Neuronal stem cell (in vitro differentiated cells): Measurements from ENCODE around the gene TRH.
A peak's percentile ranks its signal among the peaks of the same experiment; 100 is the strongest.

Experiments
- DNase-seq: peaks from one replicate; pipeline ENCODE4 v3.0.0-alpha.2; 2013; ENCODE audit warnings: low spot score
- H2AFZ ChIP-seq: one replicate; pipeline ENCODE4 v1.6.1; 2013; ENCODE audit warnings: mild to moderate bottlenecking, low read length, inconsistent platforms
- H2AK5ac ChIP-seq: 2 replicates; pipeline ENCODE4 v1.6.1; 2013; ENCODE audit warnings: low read depth, mild to moderate bottlenecking, inconsistent platforms, low read length, moderate library complexity, mixed read lengths
- H2BK120ac ChIP-seq: 2 replicates; pipeline ENCODE4 v1.6.1; 2013; ENCODE audit warnings: low read depth, mild to moderate bottlenecking, inconsistent platforms, low read length, moderate library complexity, mixed read lengths
- H2BK12ac ChIP-seq: one replicate; pipeline ENCODE4 v1.6.1; 2013; ENCODE audit warnings: low read length, inconsistent platforms
- H2BK15ac ChIP-seq: 2 replicates; pipeline ENCODE4 v1.6.1; 2013; ENCODE audit warnings: mild to moderate bottlenecking, low read length, inconsistent platforms, mixed read lengths
- H2BK5ac ChIP-seq: one replicate; pipeline ENCODE4 v1.6.1; 2013; ENCODE audit warnings: inconsistent platforms, mild to moderate bottlenecking, low read length, moderate library complexity
- H3K14ac ChIP-seq: one replicate; pipeline ENCODE4 v1.6.1; 2013; ENCODE audit warnings: low read length, inconsistent platforms
- H3K18ac ChIP-seq: 2 replicates; pipeline ENCODE4 v1.6.1; 2013; ENCODE audit warnings: low read length, inconsistent platforms
- H3K23ac ChIP-seq: 2 replicates; pipeline ENCODE4 v1.6.1; 2013; ENCODE audit warnings: low read depth, mild to moderate bottlenecking, mixed read lengths, low read length, inconsistent platforms; ENCODE audit not compliant: poor library complexity
- H3K27ac ChIP-seq: replicated peaks from 3 replicates; pipeline ENCODE4 v1.5.1; 2013; ENCODE audit warnings: low read length, inconsistent platforms
- H3K27me3 ChIP-seq, 3 experiments: 2 replicates each; pipeline ENCODE4 v1.6.1; 2013; ENCODE audit warnings: low read length in 3 of 3, mild to moderate bottlenecking in 2 of 3, inconsistent platforms in 1 of 3, low read depth in 1 of 3, mixed read lengths in 1 of 3, moderate library complexity in 1 of 3; ENCODE audit not compliant: control insufficient read depth in 3 of 3, insufficient read depth in 3 of 3
- H3K36me3 ChIP-seq, 2 donors: replicated peaks in 1 of 2; 2 replicates each; pipeline ENCODE4 v1.6.1; 2013; ENCODE audit warnings: low read length in 2 of 2; ENCODE audit not compliant: control insufficient read depth in 2 of 2, insufficient read depth in 2 of 2
- H3K4ac ChIP-seq: 2 replicates; pipeline ENCODE4 v1.6.1; 2013; ENCODE audit warnings: inconsistent platforms, mild to moderate bottlenecking, low read length, moderate library complexity
- H3K4me1 ChIP-seq, 2 donors: 1 replicate in 1 of 2; 2 replicates in 1 of 2; pipeline ENCODE4 v1.6.1; 2013; ENCODE audit warnings: low read length in 2 of 2, low read depth in 1 of 2; ENCODE audit not compliant: control insufficient read depth in 2 of 2, insufficient read depth in 1 of 2
- H3K4me2 ChIP-seq: one replicate; pipeline ENCODE4 v1.6.1; 2013; ENCODE audit warnings: mild to moderate bottlenecking, low read length, inconsistent platforms; ENCODE audit not compliant: insufficient read depth, poor library complexity, severe bottlenecking
- H3K4me3 ChIP-seq, 2 donors: 2 replicates each; pipeline ENCODE4 v1.5.1; 2013; ENCODE audit warnings: low read length in 2 of 2, mild to moderate bottlenecking in 2 of 2, inconsistent platforms in 1 of 2, moderate library complexity in 1 of 2
- H3K79me1 ChIP-seq: one replicate; pipeline ENCODE4 v1.6.1; 2013; ENCODE audit warnings: low read depth, mild to moderate bottlenecking, inconsistent platforms, low read length, moderate library complexity
- H3K9ac ChIP-seq: one replicate; pipeline ENCODE4 v1.6.1; 2013; ENCODE audit warnings: mild to moderate bottlenecking, low read depth, low read length, inconsistent platforms; ENCODE audit not compliant: poor library complexity
- H3K9me3 ChIP-seq, 2 donors: replicated peaks in 1 of 2; 2 replicates each; pipeline versions ENCODE3 to v1.6.1; 2013; ENCODE audit warnings: low read length in 2 of 2, mild to moderate bottlenecking in 2 of 2, inconsistent platforms in 1 of 2, low read depth in 1 of 2, mixed read lengths in 1 of 2, moderate library complexity in 1 of 2; ENCODE audit not compliant: control insufficient read depth in 2 of 2, insufficient read depth in 1 of 2
- H4K8ac ChIP-seq: one replicate; pipeline ENCODE4 v1.6.1; 2013; ENCODE audit warnings: low read depth, mild to moderate bottlenecking, inconsistent platforms, low read length, moderate library complexity
- H4K91ac ChIP-seq: one replicate; pipeline ENCODE4 v1.6.1; 2013; ENCODE audit warnings: low read length, low read depth, mild to moderate bottlenecking, inconsistent platforms; ENCODE audit not compliant: poor library complexity
- WGBS, 2 donors: extraction: QIAGEN DNeasy Blood & Tissue Kit; methylation state at CpG; one replicate each; pipeline ENCODE4 v1.1.7; 2013; ENCODE audit warnings: missing lambda C conversion rate in 2 of 2, mixed read lengths in 1 of 2; ENCODE audit not compliant: insufficient read length in 2 of 2, insufficient replicate concordance in 1 of 2; ENCODE audit errors: extremely low coverage in 2 of 2; 5-methylcytosine and 5-hydroxymethylcytosine counted together

TRH gene

DNA sequence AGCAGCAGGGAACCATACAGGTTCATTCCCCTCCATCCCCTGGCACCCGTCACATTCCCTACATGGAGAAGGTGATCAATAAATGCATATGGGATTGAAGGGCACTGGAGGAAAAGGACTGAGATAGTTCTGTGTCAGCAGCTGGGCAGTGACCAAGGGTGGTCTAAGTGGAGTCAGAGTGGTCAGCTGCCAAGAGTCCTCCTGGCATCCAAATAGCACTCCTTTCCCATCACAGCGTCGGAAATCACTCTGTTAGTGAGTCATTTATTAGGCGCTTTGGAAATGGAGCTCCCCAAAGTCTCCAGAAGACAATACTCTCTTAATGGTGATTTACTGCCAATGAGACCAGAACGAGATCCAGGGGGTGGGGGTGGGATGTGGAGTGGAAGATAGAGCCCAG lies 6.8 kb upstream of the TRH start:
- Histone ChIP-seq H2BK5ac (no peak overlapping the region), H2AFZ (no peak overlapping the region), H4K8ac (no peak overlapping the region), H3K27me3 (peaks cover 0 to 51% (median 3%) of the 10 kb centered on the region in 3 experiments), H4K91ac (no peak overlapping the region), H3K4me3 (peak overlapping the region in 1 of 2 donors; percentile 41), H3K18ac (peak overlapping the region; percentile 32), H3K79me1 (no peaks in the 10 kb centered on the region), H2BK12ac (no peak overlapping the region), H2BK15ac (no peak overlapping the region), H3K4ac (no peak overlapping the region), H2AK5ac (peak overlapping the region; percentile 30), H3K9ac (no peak overlapping the region), H3K4me2 (no peak overlapping the region), H3K23ac (no peak overlapping the region), H3K36me3 (no peaks in the 10 kb centered on the region), H3K9me3 (no peaks in the 10 kb centered on the region), H2BK120ac (no peak overlapping the region), H3K27ac (no peak overlapping the region), H3K14ac (no peak overlapping the region), H3K4me1 (peaks cover 4 to 23% of the 10 kb centered on the region in 2 donors)
- no peak for DNase-seq
- no CpG with 5 or more reads among the region's 5 CpGs for WGBS, 2 donors

DNA sequence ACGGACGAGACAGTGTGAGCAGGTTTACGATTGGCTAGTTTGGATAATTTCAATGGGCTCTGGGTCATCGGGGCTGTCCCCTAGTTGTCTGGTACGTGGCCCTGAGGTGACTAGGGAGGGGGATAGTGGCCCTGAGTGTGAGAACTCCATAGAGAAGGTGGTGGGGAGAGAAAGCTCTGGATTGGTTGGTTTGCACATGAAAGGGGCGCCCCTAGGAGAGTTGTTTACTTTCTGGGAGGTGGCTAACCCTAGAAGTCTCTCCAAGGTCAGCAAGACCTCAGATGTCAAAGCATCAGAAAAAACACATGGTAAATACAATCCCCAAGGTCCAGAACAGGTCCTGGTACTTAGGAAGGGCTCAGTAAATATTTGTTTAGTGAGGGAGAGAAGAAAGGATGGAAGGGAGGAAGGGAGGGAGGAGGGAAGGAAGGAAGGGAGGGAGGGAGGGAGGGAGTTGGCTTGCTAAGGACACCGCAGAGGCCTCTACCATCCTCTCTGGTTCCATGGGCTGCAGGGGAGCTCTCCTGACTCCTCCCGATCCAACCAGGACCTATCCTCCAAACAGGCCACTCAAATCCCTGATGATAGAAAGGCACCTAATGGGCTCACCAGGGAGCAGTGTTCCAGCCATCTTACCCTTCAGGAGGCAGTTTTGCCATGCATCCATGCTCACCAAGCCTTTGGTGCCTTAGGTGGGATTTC lies 3.0 kb upstream of the TRH start:
- Histone ChIP-seq H3K9me3 (peaks cover 0 to 1% of the 10 kb centered on the region in 2 donors), H3K23ac (no peak overlapping the region), H2AFZ (peak overlapping the region; percentile 24), H3K9ac (no peak overlapping the region), H3K4me3 (no peak overlapping the region), H3K4ac (no peak overlapping the region), H3K18ac (no peak overlapping the region), H2AK5ac (no peak overlapping the region), H3K27me3 (peaks cover 23 to 87% (median 40%) of the 10 kb centered on the region in 3 experiments), H3K4me2 (no peak overlapping the region), H3K36me3 (no peaks in the 10 kb centered on the region), H3K79me1 (no peaks in the 10 kb centered on the region), H2BK120ac (no peak overlapping the region), H3K14ac (no peak overlapping the region), H4K8ac (no peak overlapping the region), H4K91ac (no peak overlapping the region), H2BK5ac (no peak overlapping the region), H2BK15ac (no peak overlapping the region), H3K27ac (no peak overlapping the region), H2BK12ac (no peak overlapping the region), H3K4me1 (peaks cover 4 to 18% of the 10 kb centered on the region in 2 donors)
- no peak for DNase-seq
- no CpG with 5 or more reads among the region's 8 CpGs for WGBS, 2 donors

DNA sequence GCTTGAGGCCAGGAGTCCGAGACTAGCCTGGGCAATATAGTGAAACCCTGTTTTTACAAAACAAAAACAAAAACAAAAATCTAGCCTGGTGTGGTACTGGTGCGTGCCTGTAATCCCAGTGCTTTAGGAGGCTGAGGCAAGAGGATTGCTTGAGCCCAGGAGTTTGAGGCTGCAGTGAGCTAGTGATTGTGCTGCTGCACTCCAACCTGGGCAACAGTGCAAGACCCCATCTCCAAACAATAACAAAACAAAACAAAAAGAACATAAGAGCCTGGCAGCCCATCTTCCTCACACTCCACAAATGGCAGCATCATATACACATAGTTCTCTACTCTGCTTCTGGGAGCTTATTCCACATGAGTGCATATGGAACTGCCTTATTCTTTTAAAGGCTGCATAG lies 2.2 kb upstream of the TRH start:
- Histone ChIP-seq H2AK5ac (no peak overlapping the region), H3K27me3 (peaks cover 23 to 87% (median 48%) of the 10 kb centered on the region in 3 experiments), H2AFZ (no peak overlapping the region), H3K4me3 (no peak overlapping the region), H3K4me1 (peaks cover 4 to 10% of the 10 kb centered on the region in 2 donors), H3K4me2 (no peak overlapping the region), H3K79me1 (no peaks in the 10 kb centered on the region), H3K27ac (no peak overlapping the region), H2BK15ac (no peak overlapping the region), H4K91ac (no peak overlapping the region), H3K4ac (no peak overlapping the region), H3K23ac (no peak overlapping the region), H2BK12ac (no peak overlapping the region), H3K9ac (no peak overlapping the region), H3K9me3 (peaks cover 0 to 1% of the 10 kb centered on the region in 2 donors), H4K8ac (no peak overlapping the region), H2BK5ac (no peak overlapping the region), H3K36me3 (no peaks in the 10 kb centered on the region), H3K18ac (no peak overlapping the region), H2BK120ac (no peak overlapping the region), H3K14ac (no peak overlapping the region)
- no peak for DNase-seq
- WGBS, 2 donors: no CpG with 5 or more reads among the region's 2 CpGs

DNA sequence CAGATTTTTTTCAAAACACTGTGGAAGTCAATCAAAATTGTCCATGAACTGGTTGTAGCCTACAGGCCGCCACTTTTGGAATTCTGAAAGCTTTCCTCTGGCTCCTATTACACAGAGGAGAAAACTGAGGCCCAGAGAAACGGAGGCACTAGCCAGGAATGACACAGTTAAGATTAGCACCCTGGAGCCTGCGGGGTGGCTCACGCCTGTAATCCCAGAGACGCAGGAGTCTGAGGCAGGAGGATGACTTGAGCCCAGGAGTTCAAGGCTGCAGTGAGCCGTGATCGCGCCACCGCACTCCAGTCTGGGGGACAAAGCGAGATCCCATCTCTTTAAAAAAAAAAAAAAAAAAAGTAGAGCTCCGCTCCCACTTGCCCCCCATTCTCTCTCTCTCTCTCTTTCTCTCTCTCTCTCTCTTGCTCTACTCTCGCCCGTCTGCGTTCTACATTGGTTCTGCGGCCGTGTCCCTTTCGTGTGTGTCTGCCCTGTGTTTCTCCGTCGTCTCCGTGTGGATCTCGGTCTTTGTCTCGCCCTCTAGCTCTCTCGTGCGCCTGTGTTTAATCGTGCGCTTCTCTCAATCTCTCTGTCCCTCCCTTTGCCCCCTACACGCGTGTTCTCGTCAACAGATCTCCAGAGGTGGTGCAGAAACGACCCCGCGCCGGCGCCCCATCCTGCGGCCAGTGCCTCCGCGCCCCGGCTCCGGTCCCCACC lies 512 bp upstream of the TRH start:
- H4K8ac ChIP-seq: no peak overlapping the region
- H3K27ac ChIP-seq: no peak overlapping the region
- H3K18ac ChIP-seq: peak overlapping the region; percentile 91
- H2BK5ac ChIP-seq: no peak overlapping the region
- H3K9ac ChIP-seq: peak overlapping the region; percentile 73
- no peak overlapping the region for H4K91ac ChIP-seq
- H3K4me2 ChIP-seq: peak overlapping the region; percentile 75
- H2BK12ac ChIP-seq: no peak overlapping the region
- no peak overlapping the region for H3K23ac ChIP-seq
- peak overlapping the region; percentile 89 for H2AFZ ChIP-seq
- H2BK15ac ChIP-seq: no peak overlapping the region
- H3K79me1 ChIP-seq: no peaks in the 10 kb centered on the region
- peak overlapping the region; percentile 28 to 68 for H3K4me3 ChIP-seq
- no peak overlapping the region for H3K14ac ChIP-seq
- H3K4ac ChIP-seq: no peak overlapping the region
- no peak overlapping the region for H2BK120ac ChIP-seq
- H3K4me1 ChIP-seq: peaks cover 4 to 5% of the 10 kb centered on the region in 2 donors
- peaks cover 23 to 93% (median 59%) of the 10 kb centered on the region in 3 experiments for H3K27me3 ChIP-seq
- no CpG with 5 or more reads among the region's 39 CpGs for WGBS, 2 donors
- no peaks in the 10 kb centered on the region for H3K36me3 ChIP-seq
- peaks cover 0 to 1% of the 10 kb centered on the region in 2 donors for H3K9me3 ChIP-seq
- no peak overlapping the region for H2AK5ac ChIP-seq
- no peak for DNase-seq
